HepG2 (cell line): ENCODE results near the gene TUBB.

Experiments
- CHD4 ChIP-seq: fragments of 200-600 bp; sonication (generic); IDR thresholded peaks from 2 replicates; pipeline ENCODE4 v1.7.0; 2017; ENCODE audit warnings: mild to moderate bottlenecking, low read length, borderline replicate concordance
- KDM4B ChIP-seq: sonication (generic); formaldehyde crosslinking; IDR thresholded peaks from 2 replicates; pipeline ENCODE4 v1.4.0; 2020; ENCODE audit warnings: missing genetic modification reagents
- NBN ChIP-seq: fragments of 450-650 bp; conservative IDR thresholded peaks from 2 replicates; pipeline ENCODE4 v1.6.1; 2017
- NPAS2 ChIP-seq: sonication (generic); formaldehyde crosslinking; IDR thresholded peaks from 2 replicates; pipeline ENCODE4 v1.8.0; 2022; ENCODE audit warnings: mild to moderate bottlenecking, missing genetic modification reagents, borderline replicate concordance
- NR2C2 ChIP-seq: sonication (generic); formaldehyde crosslinking; IDR thresholded peaks from 2 replicates; pipeline ENCODE4 v1.4.0; 2020; ENCODE audit warnings: missing genetic modification reagents, mild to moderate bottlenecking, moderate library complexity, borderline replicate concordance
- NR2F6 ChIP-seq, 2 experiments: IDR thresholded peaks; 2 replicates each; pipeline ENCODE4 v1.6.1; 2016; ENCODE audit warnings: antibody characterized with exemption in 1 of 2, mild to moderate bottlenecking in 1 of 2
- POLR2AphosphoS5 ChIP-seq: IDR thresholded peaks from 2 replicates; pipeline ENCODE4 v1.6.1; 2012; ENCODE audit warnings: low read depth, low read length
- SNRNP70 ChIP-seq: fragments of 200-400 bp; formaldehyde crosslinking; IDR thresholded peaks from 2 replicates; pipeline ENCODE4 v1.6.1; 2017; ENCODE audit warnings: mild to moderate bottlenecking, low read depth, low read length, moderate library complexity
- ZNF446 ChIP-seq: sonication (generic); formaldehyde crosslinking; IDR thresholded peaks from 2 replicates; pipeline ENCODE4 v1.5.0; 2020; ENCODE audit warnings: mild to moderate bottlenecking, missing genetic modification reagents
- TF ChIP-seq, protein P1 (sequence below), 2 experiments: IDR thresholded peaks; 2 replicates each; pipeline ENCODE4 v1.6.1; 2011 to 2012; ENCODE audit warnings: low read length in 2 of 2, borderline replicate concordance in 1 of 2, low read depth in 1 of 2, mild to moderate bottlenecking in 1 of 2, moderate library complexity in 1 of 2
- TF ChIP-seq, protein P2 (sequence below), 2 experiments: sonication (generic) in 1 of 2; formaldehyde crosslinking in 1 of 2; IDR thresholded peaks; 2 replicates each; pipeline versions ENCODE4 v1.4.0 to v1.6.1; 2018 to 2020; ENCODE audit warnings: missing genetic modification reagents in 2 of 2, borderline replicate concordance in 1 of 2, low read depth in 1 of 2, mild to moderate bottlenecking in 1 of 2, missing biosample characterization in 1 of 2

DNA sequence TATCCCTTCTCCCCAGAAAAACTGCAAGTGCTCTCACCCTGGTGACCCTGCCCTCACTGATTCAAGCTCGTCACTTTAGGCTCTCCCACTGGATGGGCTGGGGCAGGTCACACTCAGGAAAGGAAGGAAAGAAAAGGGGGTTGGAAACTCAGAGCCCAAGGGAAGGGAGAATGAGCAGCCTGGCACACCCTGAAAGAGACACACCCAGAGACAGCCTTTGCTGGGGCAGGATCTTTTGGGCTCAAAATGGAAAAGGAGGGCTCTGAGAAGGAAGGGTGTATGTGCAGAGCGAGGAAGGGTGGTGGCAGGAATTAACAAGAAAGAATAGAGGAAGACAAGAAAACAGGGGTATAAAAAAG is 36.2 kb upstream of the TUBB start:
- TF ChIP-seq KDM4B (CRISPR knock-in tag) (no peak), ZNF446 (CRISPR knock-in tag) (no peak), CHD4 (no peak), NBN (no peak), SNRNP70 (no peak), NR2F6 (IDR thresholded peaks at IDR 0.05) (no peak), NR2F6 (CRISPR knock-in tag; IDR thresholded peaks at IDR 0.05) (no peak), NR2C2 (no peak), NPAS2 (CRISPR knock-in tag) (no peak), POLR2AphosphoS5 (no peak)
- TF ChIP-seq, protein P1, sequence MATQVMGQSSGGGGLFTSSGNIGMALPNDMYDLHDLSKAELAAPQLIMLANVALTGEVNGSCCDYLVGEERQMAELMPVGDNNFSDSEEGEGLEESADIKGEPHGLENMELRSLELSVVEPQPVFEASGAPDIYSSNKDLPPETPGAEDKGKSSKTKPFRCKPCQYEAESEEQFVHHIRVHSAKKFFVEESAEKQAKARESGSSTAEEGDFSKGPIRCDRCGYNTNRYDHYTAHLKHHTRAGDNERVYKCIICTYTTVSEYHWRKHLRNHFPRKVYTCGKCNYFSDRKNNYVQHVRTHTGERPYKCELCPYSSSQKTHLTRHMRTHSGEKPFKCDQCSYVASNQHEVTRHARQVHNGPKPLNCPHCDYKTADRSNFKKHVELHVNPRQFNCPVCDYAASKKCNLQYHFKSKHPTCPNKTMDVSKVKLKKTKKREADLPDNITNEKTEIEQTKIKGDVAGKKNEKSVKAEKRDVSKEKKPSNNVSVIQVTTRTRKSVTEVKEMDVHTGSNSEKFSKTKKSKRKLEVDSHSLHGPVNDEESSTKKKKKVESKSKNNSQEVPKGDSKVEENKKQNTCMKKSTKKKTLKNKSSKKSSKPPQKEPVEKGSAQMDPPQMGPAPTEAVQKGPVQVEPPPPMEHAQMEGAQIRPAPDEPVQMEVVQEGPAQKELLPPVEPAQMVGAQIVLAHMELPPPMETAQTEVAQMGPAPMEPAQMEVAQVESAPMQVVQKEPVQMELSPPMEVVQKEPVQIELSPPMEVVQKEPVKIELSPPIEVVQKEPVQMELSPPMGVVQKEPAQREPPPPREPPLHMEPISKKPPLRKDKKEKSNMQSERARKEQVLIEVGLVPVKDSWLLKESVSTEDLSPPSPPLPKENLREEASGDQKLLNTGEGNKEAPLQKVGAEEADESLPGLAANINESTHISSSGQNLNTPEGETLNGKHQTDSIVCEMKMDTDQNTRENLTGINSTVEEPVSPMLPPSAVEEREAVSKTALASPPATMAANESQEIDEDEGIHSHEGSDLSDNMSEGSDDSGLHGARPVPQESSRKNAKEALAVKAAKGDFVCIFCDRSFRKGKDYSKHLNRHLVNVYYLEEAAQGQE (IDR thresholded peaks at IDR 0.05; ENCODE audit: borderline replicate concordance in 1 of 2, low read depth in 1 of 2, low read length in 2 of 2) = no peak
- TF ChIP-seq, protein P2, sequence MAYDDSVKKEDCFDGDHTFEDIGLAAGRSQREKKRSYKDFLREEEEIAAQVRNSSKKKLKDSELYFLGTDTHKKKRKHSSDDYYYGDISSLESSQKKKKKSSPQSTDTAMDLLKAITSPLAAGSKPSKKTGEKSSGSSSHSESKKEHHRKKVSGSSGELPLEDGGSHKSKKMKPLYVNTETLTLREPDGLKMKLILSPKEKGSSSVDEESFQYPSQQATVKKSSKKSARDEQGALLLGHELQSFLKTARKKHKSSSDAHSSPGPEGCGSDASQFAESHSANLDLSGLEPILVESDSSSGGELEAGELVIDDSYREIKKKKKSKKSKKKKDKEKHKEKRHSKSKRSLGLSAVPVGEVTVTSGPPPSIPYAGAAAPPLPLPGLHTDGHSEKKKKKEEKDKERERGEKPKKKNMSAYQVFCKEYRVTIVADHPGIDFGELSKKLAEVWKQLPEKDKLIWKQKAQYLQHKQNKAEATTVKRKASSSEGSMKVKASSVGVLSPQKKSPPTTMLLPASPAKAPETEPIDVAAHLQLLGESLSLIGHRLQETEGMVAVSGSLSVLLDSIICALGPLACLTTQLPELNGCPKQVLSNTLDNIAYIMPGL (CRISPR knock-in tag; IDR thresholded peaks at IDR 0.05; ENCODE audit: borderline replicate concordance in 1 of 2, low read depth in 1 of 2) = no peak
